HG02938 (cell line): Measurements from ENCODE around the gene AZGP1.
A peak's percentile ranks its signal among the peaks of the same experiment; 100 is the strongest.
"Not testable (repeated sequence)": the region's sequence is repeated elsewhere in the genome, so short reads cannot be mapped to it uniquely, and the experiment has no call there.

Experiments
- ATAC-seq: cut with Tn5 transposase; IDR thresholded peaks from one replicate; pipeline ENCODE4 v1.9.1; 2021; ENCODE audit warnings: mild to moderate bottlenecking, moderate library complexity; ENCODE audit not compliant: unreplicated experiment

Gene AZGP1

GRCh38 chr7:99975782-99976521, at the start of gene AZGP1:
Gene AZGP1 (minus strand): TSS chr7:99976031. CDS start chr7:99976020, 11 bp downstream.
- ATAC-seq: no peak

GRCh38 chr7:100024020-100024619, 48.3 kb upstream of the AZGP1 start:
- no peak for ATAC-seq

GRCh38 chr7:100023526-100023925, 47.7 kb upstream of the AZGP1 start:
- ATAC-seq: no peak

- no peak for ATAC-seq
These were observed 46.8 kb upstream of the AZGP1 start for GRCh38 chr7:100022621-100023020.

DNA sequence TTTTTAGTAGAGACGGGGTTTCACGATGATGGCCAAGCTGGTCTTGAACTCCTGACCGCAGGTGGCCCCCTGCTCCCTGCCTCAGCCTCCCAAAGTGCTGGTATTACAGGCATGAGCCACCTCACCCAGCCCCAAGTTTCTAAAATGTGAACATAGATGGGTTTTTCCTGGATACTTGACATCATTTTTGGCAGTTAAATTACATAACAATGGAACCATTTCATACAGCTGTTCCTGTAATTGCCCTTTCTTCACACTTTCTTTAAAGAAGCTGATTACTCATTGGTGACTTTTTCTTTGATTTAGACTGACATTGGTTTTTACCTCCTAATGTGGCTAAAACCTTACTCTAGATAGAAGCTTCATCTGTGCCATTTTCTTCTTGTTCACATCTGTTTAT, 45.5 kb upstream of the AZGP1 start:
- no peak for ATAC-seq

DNA sequence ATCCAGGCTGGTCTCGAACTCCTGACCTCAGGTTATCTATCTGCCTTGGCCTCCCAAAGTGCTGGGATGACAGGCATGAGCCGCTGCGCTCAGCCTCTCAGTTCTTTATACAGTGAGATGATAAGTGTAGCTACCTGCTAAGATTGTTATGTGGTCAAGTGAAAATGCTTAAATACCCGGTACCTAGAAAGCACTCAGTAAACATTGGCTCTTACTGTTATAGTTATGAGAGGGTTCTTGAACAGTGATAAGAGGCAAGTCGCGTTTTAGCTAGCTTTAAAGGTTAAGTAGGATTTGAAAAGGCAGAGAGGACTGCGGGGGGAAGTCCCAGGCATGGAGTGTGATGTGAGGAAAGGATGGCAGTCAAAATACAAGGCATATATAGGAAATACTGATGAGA, 44.1 kb upstream of the AZGP1 start:
- ATAC-seq: no peak

- ATAC-seq: no peak
These were observed 42.0 kb upstream of the AZGP1 start for GRCh38 chr7:100017875-100018274.

DNA sequence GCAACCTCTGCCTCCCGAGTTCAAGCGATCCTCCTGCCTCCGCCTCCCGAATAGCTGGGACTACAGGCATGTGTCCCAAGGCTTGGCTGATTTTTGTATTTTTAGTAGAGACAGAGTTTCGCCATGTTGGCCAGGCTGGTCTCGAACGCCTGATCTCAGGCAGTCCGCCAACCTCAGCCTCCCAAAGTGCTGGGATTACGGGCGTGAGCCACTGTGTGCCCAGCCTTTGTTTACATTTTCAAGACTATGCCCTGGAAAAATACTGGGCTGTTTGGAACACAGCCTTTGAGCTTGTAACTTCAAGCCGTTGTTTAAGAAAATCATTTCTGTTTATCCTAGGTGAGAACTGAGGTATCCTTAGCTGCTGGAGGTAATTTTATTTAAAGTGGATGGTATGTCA, 41.5 kb upstream of the AZGP1 start:
- no peak for ATAC-seq

DNA sequence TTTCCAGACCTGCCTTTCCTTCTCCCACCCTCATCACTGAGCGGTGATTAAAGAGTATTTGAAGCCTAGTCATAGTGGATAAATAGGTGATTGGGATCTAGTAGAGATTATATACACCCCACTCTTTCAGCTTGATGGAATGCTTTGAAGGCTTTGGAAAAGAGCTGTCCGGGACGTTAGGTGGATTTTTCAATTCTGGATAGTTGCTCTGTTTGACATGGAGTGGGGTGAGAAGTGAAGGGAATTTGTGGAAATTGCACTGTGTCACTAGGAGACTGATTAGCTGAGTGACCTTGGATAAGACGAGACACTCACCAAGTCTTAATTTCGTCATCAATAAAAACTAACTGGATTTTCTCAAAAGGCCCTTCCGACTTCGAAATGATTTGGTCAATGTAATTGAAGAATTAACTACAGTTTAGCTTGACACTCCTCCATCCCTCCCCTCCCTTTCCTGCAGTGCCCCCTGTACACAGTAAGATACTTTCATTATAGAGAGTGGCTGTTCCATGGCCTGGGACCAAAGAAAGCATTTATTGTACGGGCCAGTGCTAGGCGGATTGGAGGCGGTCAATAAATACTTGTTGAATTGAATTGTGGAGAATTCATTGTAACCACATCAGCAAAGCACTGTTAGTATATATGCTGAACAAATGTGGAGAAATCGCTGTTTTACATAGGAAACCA, 40.5 kb upstream of the AZGP1 start:
- no peak for ATAC-seq

DNA sequence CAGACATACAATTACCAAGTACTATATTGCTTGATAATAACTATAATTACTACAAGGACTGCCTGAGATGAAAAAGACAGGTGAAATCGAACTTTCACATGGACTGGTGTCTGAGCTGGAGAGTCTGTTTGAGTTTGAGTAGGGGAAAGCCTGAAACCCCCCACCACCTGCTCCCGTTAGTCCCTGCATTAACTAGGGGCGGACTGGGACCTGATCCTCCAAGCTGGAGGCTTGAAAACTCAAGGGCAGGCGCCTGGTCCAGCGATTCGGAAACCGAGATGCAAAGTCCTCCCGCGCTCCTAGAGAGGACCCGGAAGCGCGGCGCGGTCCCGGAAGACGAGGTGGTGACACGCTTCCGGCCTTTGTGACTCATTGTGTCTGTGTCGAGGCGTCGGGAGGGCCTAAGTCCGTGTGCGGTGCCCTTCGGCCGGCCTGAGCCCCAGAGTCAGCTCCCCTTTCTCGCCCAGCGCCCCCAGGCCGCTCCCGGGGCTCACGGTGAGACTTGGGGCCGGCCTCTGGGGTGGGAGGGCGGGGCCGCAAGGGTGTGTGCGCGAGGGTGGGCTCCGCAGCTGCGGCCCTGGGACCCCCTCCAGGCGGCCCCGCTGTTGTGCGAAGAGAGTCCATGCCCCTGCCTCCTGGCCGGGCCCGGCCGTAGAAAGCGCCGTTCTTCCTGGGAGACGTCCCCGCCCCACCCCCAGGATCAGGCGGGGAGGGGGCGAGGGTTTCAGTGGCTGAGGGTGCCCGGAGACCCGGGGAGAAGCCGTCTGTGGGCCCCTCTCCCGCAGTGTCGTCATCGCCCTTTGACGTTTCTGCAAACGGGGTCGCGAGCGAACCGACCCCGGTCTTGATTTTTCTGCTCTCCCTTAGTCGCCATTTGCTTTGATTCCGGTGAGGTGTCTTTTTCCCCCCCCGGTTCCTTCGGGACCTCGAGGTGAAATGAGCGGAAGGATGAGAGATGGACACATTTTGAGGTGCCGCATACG, 39.7 kb upstream of the AZGP1 start, which contains the start of gene ZKSCAN1:
Gene ZKSCAN1, plus strand, starts transcription at position 365 of the 983 bp plus-strand sequence. CDS start 7,911 bp downstream, outside the sequence.
- peak; percentile 89 for ATAC-seq

- ATAC-seq: no peak
These were observed 37.5 kb upstream of the AZGP1 start for GRCh38 chr7:100013328-100013676.

GRCh38 chr7:100012385-100013327, 36.8 kb upstream of the AZGP1 start:
- ATAC-seq: not testable (repeated sequence)

GRCh38 chr7:100011516-100011915, 35.7 kb upstream of the AZGP1 start:
- ATAC-seq: no peak

- no peak for ATAC-seq
These were observed 35.1 kb upstream of the AZGP1 start for GRCh38 chr7:100010901-100011300.

DNA sequence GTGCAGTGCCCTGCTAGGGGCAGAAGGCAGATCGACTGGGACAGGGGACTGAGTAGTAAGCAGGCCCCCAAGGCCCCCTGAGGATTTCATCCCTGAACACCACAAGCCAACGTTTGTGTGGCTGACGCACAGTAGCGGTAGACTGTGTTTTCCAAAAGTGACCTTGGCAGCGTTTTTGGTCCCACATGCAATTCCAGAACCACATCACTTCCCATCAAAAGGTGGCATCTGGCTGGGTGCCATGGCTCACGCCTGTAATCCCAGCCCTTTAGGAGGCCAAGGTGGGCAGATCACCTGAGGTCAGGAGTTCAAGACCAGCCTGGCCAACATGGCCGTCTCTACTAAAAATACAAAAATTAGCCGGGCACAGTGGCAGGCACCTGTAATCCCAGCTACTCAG, 34.1 kb upstream of the AZGP1 start:
- ATAC-seq: not testable (repeated sequence)

DNA sequence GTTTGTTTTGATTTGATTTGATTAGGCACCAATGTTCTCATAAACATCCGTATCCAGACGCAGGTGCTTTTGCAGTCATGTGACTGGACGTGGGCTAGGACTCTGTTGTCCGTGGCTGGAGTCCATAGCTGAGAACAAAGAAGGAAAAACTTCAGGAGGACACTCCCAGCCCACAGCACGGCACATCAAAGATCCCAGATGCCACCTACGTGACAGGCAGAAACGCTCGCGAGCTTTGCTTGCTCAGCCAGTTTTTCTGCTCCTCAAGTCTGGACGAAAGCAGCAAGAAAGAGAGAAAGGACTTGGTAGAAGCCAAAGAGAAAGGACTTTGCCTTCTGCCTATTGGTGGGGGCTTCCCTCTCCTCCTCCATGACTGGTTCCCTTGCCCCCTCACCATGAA, 32.7 kb upstream of the AZGP1 start:
- ATAC-seq: no peak

GRCh38 chr7:100007887-100008286, 32.1 kb upstream of the AZGP1 start:
- ATAC-seq: no peak

GRCh38 chr7:100003711-100004661, 28.2 kb upstream of the AZGP1 start:
- ATAC-seq: no peak

- no peak for ATAC-seq
These were observed 24.4 kb upstream of the AZGP1 start for GRCh38 chr7:100000239-100000638.
